Trophoblast cell (in vitro differentiated cells and primary cell): Measurements from ENCODE around the gene SLC38A11.
A peak's percentile ranks its signal among the peaks of the same experiment; 100 is the strongest.

Experiments
- DNase-seq, 2 donors: peaks; one replicate each; pipeline ENCODE4 v3.0.0-alpha.2; 2016
- H2AFZ ChIP-seq: 2 replicates; pipeline ENCODE4 v1.6.1; 2013; ENCODE audit warnings: low read length, moderate library complexity, mild to moderate bottlenecking; ENCODE audit not compliant: insufficient read depth, poor library complexity
- H2AK5ac ChIP-seq: 2 replicates; pipeline ENCODE4 v1.6.1; 2013; ENCODE audit warnings: mild to moderate bottlenecking, low read length
- H2BK120ac ChIP-seq: 2 replicates; pipeline ENCODE4 v1.6.1; 2013; ENCODE audit warnings: low read length, mild to moderate bottlenecking, moderate library complexity; ENCODE audit not compliant: insufficient read depth, poor library complexity
- H2BK12ac ChIP-seq: 2 replicates; pipeline ENCODE4 v1.6.1; 2013; ENCODE audit warnings: mild to moderate bottlenecking, low read length, moderate library complexity
- H2BK5ac ChIP-seq: 2 replicates; pipeline ENCODE4 v1.6.1; 2013; ENCODE audit warnings: low read length, low read depth, moderate library complexity, mild to moderate bottlenecking; ENCODE audit not compliant: poor library complexity
- H3K14ac ChIP-seq: 2 replicates; pipeline ENCODE4 v1.6.1; 2013; ENCODE audit warnings: mild to moderate bottlenecking, low read length
- H3K18ac ChIP-seq: 2 replicates; pipeline ENCODE4 v1.6.1; 2013; ENCODE audit warnings: mild to moderate bottlenecking, low read length
- H3K23ac ChIP-seq: 2 replicates; pipeline ENCODE4 v1.6.1; 2013; ENCODE audit warnings: low read length
- H3K27ac ChIP-seq: 2 replicates; pipeline ENCODE4 v1.5.1; 2013; ENCODE audit warnings: low read depth, mild to moderate bottlenecking, inconsistent platforms, low read length, moderate library complexity
- H3K27me3 ChIP-seq: 2 replicates; pipeline ENCODE4 v1.6.1; 2013; ENCODE audit warnings: inconsistent platforms, mild to moderate bottlenecking, low read length, moderate library complexity; ENCODE audit not compliant: insufficient read depth
- H3K36me3 ChIP-seq, 2 experiments: 1 replicate in 1 of 2; 2 replicates in 1 of 2; pipeline ENCODE4 v1.6.1; 2013; ENCODE audit warnings: low read length in 2 of 2, mild to moderate bottlenecking in 2 of 2, moderate library complexity in 1 of 2; ENCODE audit not compliant: insufficient read depth in 2 of 2, control insufficient read depth in 1 of 2
- H3K4ac ChIP-seq: 2 replicates; pipeline ENCODE4 v1.6.1; 2013; ENCODE audit warnings: low read depth, mild to moderate bottlenecking, low read length, moderate library complexity
- H3K4me1 ChIP-seq, 2 experiments: 1 replicate in 1 of 2; 2 replicates in 1 of 2; pipeline ENCODE4 v1.6.1; 2013; ENCODE audit warnings: low read length in 2 of 2, mild to moderate bottlenecking in 2 of 2, moderate library complexity in 1 of 2; ENCODE audit not compliant: insufficient read depth in 2 of 2, control insufficient read depth in 1 of 2
- H3K4me2 ChIP-seq: 2 replicates; pipeline ENCODE4 v1.6.1; 2013; ENCODE audit warnings: inconsistent platforms, mild to moderate bottlenecking, low read length, moderate library complexity
- H3K4me3 ChIP-seq: 2 replicates; pipeline ENCODE4 v1.5.1; 2013; ENCODE audit warnings: mild to moderate bottlenecking, low read depth, low read length, inconsistent platforms
- H3K79me1 ChIP-seq: one replicate; pipeline ENCODE4 v1.6.1; 2013; ENCODE audit warnings: low read length
- H3K79me2 ChIP-seq: 2 replicates; pipeline ENCODE4 v1.6.1; 2013; ENCODE audit warnings: low read length, mild to moderate bottlenecking; ENCODE audit not compliant: control insufficient read depth, insufficient read depth, poor library complexity
- H3K9ac ChIP-seq: 2 replicates; pipeline ENCODE4 v1.6.1; 2013; ENCODE audit warnings: mild to moderate bottlenecking, low read length
- H3K9me3 ChIP-seq: 2 replicates; pipeline ENCODE4 v1.6.1; 2013; ENCODE audit warnings: low read depth, mild to moderate bottlenecking, control low read depth, inconsistent platforms, low read length; ENCODE audit not compliant: insufficient read depth
- H4K12ac ChIP-seq: 2 replicates; pipeline ENCODE4 v1.6.1; 2013; ENCODE audit warnings: low read depth, mild to moderate bottlenecking, low read length, moderate library complexity
- H4K8ac ChIP-seq: 2 replicates; pipeline ENCODE4 v1.6.1; 2013; ENCODE audit warnings: low read depth, mild to moderate bottlenecking, low read length, moderate library complexity
- H4K91ac ChIP-seq: one replicate; pipeline ENCODE4 v1.6.1; 2013; ENCODE audit warnings: low read depth, mild to moderate bottlenecking, low read length, moderate library complexity
- WGBS: extraction: QIAGEN DNeasy Blood & Tissue Kit; methylation state at CpG from one replicate; pipeline ENCODE4 v1.1.7; 2013; ENCODE audit warnings: missing lambda C conversion rate; ENCODE audit not compliant: insufficient read length, insufficient coverage; ENCODE audit errors: extremely low coverage; 5-methylcytosine and 5-hydroxymethylcytosine counted together

Gene SLC38A11

GRCh38 chr2:164879901-164880535, 75.3 kb downstream of the SLC38A11 start:
- WGBS: no CpG with 5 or more reads among the region's 2 CpGs
- H3K18ac ChIP-seq: no peak overlapping the region

DNA sequence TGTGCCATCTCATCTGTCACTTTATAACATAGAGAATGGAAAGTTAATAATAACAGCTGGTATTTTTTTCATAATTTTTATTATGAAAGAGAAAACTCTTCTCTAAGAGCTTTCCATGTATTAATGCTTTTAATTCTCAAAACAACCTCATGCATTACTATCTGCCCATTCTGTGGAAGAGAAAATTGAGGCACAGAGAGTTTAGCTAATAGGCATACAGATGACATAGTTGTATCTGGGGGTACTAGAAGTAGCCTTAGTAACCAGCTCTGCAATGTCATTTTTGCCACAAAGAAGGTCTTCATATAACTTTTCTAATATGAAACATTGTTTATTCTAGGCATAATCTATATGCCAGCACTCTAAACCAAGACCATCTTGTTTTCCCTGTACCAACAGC, 77.4 kb downstream of the SLC38A11 start:
- H3K79me2 ChIP-seq: peaks cover 2% of the 10 kb centered on the region
- no peak overlapping the region for H3K18ac ChIP-seq
- H3K9me3 ChIP-seq: no peaks in the 10 kb centered on the region
- H3K4me3 ChIP-seq: no peak overlapping the region
- DNase-seq: no peak
- no peak overlapping the region for H4K8ac ChIP-seq
- H3K14ac ChIP-seq: no peak overlapping the region
- H3K27me3 ChIP-seq: no peaks in the 10 kb centered on the region
- peak overlapping the region; percentile 55 for H2BK120ac ChIP-seq
- no peak overlapping the region for H3K4ac ChIP-seq
- H3K79me1 ChIP-seq: peaks cover 3% of the 10 kb centered on the region
- H3K27ac ChIP-seq: peak overlapping the region; percentile 55
- H4K12ac ChIP-seq: no peak overlapping the region
- H2AFZ ChIP-seq: no peak overlapping the region
- peak overlapping the region; percentile 56 for H4K91ac ChIP-seq
- H2BK5ac ChIP-seq: peak overlapping the region; percentile 37
- H3K36me3 ChIP-seq: no peaks in the 10 kb centered on the region
- H2AK5ac ChIP-seq: no peak overlapping the region
- H3K4me1 ChIP-seq: no peaks in the 10 kb centered on the region
- H2BK12ac ChIP-seq: no peak overlapping the region
- no peak overlapping the region for H3K4me2 ChIP-seq
- H3K23ac ChIP-seq: no peak overlapping the region
- H3K9ac ChIP-seq: no peak overlapping the region

More at GRCh38 chr2:164879901-164880535, 75.3 kb downstream of the SLC38A11 start:
- H2BK5ac ChIP-seq: no peak overlapping the region
- H3K79me2 ChIP-seq: peaks cover 2% of the 10 kb centered on the region
- H3K23ac ChIP-seq: no peak overlapping the region
- H3K27ac ChIP-seq: no peak overlapping the region
- H4K91ac ChIP-seq: no peak overlapping the region
- no peak overlapping the region for H2AK5ac ChIP-seq
- no peaks in the 10 kb centered on the region for H3K9me3 ChIP-seq
- H3K4me1 ChIP-seq: no peaks in the 10 kb centered on the region
- H3K9ac ChIP-seq: no peak overlapping the region
- no peak overlapping the region for H4K12ac ChIP-seq
- no peaks in the 10 kb centered on the region for H3K27me3 ChIP-seq
- no peak overlapping the region for H2BK120ac ChIP-seq
- H4K8ac ChIP-seq: no peak overlapping the region
- H3K4ac ChIP-seq: no peak overlapping the region
- no peaks in the 10 kb centered on the region for H3K36me3 ChIP-seq
- no peak overlapping the region for H2AFZ ChIP-seq
- H3K4me2 ChIP-seq: no peak overlapping the region
- H2BK12ac ChIP-seq: no peak overlapping the region
- peak in 1 of 2 donors; percentile 52 for DNase-seq
- H3K4me3 ChIP-seq: no peak overlapping the region
- peaks cover 3% of the 10 kb centered on the region for H3K79me1 ChIP-seq
- no peak overlapping the region for H3K14ac ChIP-seq

DNA sequence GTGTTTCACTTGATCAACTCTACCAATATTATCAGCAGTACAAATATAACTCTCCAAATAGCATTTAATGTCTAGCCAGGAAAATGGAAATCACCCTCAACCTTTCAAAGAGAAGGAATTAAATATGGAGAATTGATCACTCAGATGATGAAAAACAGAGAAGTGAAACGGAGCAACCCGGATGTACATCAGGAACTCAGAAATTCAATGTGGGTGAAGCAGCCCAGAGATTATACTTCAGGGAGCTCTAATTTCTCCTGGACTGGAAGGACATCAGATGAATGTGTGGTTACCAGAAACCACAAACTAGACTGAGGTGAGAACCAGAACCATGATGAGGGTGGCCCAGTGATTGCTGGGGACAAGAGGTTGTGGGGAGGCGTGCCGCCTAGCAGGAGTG, 78.2 kb downstream of the SLC38A11 start:
- H3K79me1 ChIP-seq: peaks cover 3% of the 10 kb centered on the region
- H4K8ac ChIP-seq: peak overlapping the region; percentile 28
- H3K4me2 ChIP-seq: no peak overlapping the region
- peak overlapping the region; percentile 62 for H3K27ac ChIP-seq
- H3K27me3 ChIP-seq: no peaks in the 10 kb centered on the region
- no peak overlapping the region for H3K4me3 ChIP-seq
- H2AK5ac ChIP-seq: peak overlapping the region; percentile 93
- no peak overlapping the region for H3K9ac ChIP-seq
- H4K12ac ChIP-seq: peak overlapping the region; percentile 84
- H3K23ac ChIP-seq: no peak overlapping the region
- H2AFZ ChIP-seq: no peak overlapping the region
- no CpG with 5 or more reads among the region's 4 CpGs for WGBS
- H3K4ac ChIP-seq: no peak overlapping the region
- peak overlapping the region; percentile 56 for H3K14ac ChIP-seq
- peak overlapping the region; percentile 87 for H4K91ac ChIP-seq
- H3K18ac ChIP-seq: no peak overlapping the region
- no peaks in the 10 kb centered on the region for H3K9me3 ChIP-seq
- H3K36me3 ChIP-seq: no peaks in the 10 kb centered on the region
- no peak for DNase-seq
- H2BK12ac ChIP-seq: peak overlapping the region; percentile 87
- H2BK120ac ChIP-seq: peak overlapping the region; percentile 88
- H2BK5ac ChIP-seq: peak overlapping the region; percentile 49
- H3K79me2 ChIP-seq: peaks cover 2% of the 10 kb centered on the region
- H3K4me1 ChIP-seq: no peaks in the 10 kb centered on the region

GRCh38 chr2:164875334-164876205, 79.8 kb downstream of the SLC38A11 start:
- no peak overlapping the region for H2BK120ac ChIP-seq
- no peak for DNase-seq
- H4K91ac ChIP-seq: no peak overlapping the region
- no peaks in the 10 kb centered on the region for H3K36me3 ChIP-seq
- H3K9me3 ChIP-seq: no peaks in the 10 kb centered on the region
- no peak overlapping the region for H3K4me2 ChIP-seq
- no peak overlapping the region for H3K18ac ChIP-seq
- no peak overlapping the region for H3K4me3 ChIP-seq
- no CpG with 5 or more reads among the region's 10 CpGs for WGBS
- no peak overlapping the region for H2AK5ac ChIP-seq
- peaks cover 3% of the 10 kb centered on the region for H3K79me1 ChIP-seq
- peaks cover 2% of the 10 kb centered on the region for H3K79me2 ChIP-seq
- H3K9ac ChIP-seq: no peak overlapping the region
- no peak overlapping the region for H3K4ac ChIP-seq
- no peak overlapping the region for H4K8ac ChIP-seq
- H2BK12ac ChIP-seq: no peak overlapping the region
- H3K14ac ChIP-seq: no peak overlapping the region
- H3K23ac ChIP-seq: no peak overlapping the region
- no peaks in the 10 kb centered on the region for H3K27me3 ChIP-seq
- H3K4me1 ChIP-seq: no peaks in the 10 kb centered on the region
- H4K12ac ChIP-seq: no peak overlapping the region
- H2BK5ac ChIP-seq: no peak overlapping the region
- H2AFZ ChIP-seq: no peak overlapping the region
- no peak overlapping the region for H3K27ac ChIP-seq
